Epithelial cell of proximal tubule (primary cell): Measurements from ENCODE around the gene MAGEA2. TPM values are rescaled to one million over a fixed set of nuclear protein-coding genes. Genes with fewer than 3 reads are reported as not detected.
"Not testable (repeated sequence)": the region's sequence is repeated elsewhere in the genome, so short reads cannot be mapped to it uniquely, and the experiment has no call there.

ENCODE experiments used
- DNase-seq: peaks from one replicate; pipeline ENCODE4 v3.0.0-alpha.2; 2011; ENCODE audit warnings: low read depth
- H3K4me3 ChIP-seq: 2 replicates; pipeline ENCODE4 v1.5.1; 2011; ENCODE audit warnings: low read depth, mild to moderate bottlenecking, low read length
- total RNA-seq: library from RNA; depleted of rRNA; stranded (reverse); fragments of >200 nt; gene quantifications from 2 replicates; pipeline ENCODE4 v1.2.3, GENCODE V29; 2015
- TF ChIP-seq, protein P1 (sequence below): conservative IDR thresholded peaks from 2 replicates; pipeline ENCODE4 v1.5.1; 2012; ENCODE audit warnings: low read depth, mild to moderate bottlenecking, low read length

The MAGEA2 gene
- not detected in 2 replicates for total RNA-seq

- not testable (repeated sequence) for DNase-seq, H3K4me3 ChIP-seq
Measured at GRCh38 chrX:152753686-152754650, at the start of gene MAGEA2. Gene MAGEA2 (minus strand): TSS chrX:152753842. CDS start chrX:152751363, 2,479 bp downstream.

- H3K4me3 ChIP-seq: no peak overlapping the region
- TF ChIP-seq, protein P1, sequence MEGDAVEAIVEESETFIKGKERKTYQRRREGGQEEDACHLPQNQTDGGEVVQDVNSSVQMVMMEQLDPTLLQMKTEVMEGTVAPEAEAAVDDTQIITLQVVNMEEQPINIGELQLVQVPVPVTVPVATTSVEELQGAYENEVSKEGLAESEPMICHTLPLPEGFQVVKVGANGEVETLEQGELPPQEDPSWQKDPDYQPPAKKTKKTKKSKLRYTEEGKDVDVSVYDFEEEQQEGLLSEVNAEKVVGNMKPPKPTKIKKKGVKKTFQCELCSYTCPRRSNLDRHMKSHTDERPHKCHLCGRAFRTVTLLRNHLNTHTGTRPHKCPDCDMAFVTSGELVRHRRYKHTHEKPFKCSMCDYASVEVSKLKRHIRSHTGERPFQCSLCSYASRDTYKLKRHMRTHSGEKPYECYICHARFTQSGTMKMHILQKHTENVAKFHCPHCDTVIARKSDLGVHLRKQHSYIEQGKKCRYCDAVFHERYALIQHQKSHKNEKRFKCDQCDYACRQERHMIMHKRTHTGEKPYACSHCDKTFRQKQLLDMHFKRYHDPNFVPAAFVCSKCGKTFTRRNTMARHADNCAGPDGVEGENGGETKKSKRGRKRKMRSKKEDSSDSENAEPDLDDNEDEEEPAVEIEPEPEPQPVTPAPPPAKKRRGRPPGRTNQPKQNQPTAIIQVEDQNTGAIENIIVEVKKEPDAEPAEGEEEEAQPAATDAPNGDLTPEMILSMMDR: no peak
- no peak for DNase-seq
Measured at GRCh38 chrX:152798945-152799344, 45.3 kb upstream of the MAGEA2 start.

DNA sequence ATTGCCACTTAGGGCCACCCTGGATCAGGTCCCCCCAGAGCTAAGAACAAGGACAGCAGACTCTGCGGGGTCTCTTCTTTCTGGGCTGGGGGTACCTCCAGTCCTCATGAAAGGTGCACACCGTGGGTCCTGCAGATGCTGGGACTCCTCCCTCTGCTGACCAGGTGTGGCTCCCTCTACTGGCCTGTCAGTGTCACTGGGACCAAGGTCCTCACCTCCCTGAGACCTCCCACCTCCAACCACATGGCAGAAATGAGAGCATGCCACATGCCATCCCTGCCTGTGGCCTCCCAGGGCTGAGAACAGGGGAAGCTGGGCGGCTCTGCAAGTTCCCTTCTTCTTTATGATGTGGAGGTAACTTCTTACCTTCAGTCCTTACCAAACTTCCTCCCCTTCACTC lies 33.4 kb upstream of the MAGEA2 start:
- not testable (repeated sequence) for DNase-seq, H3K4me3 ChIP-seq

- H3K4me3 ChIP-seq, DNase-seq: not testable (repeated sequence)
Measured at GRCh38 chrX:152769549-152770289, 16.1 kb upstream of the MAGEA2 start, which contains the start of gene MAGEA6. Gene MAGEA6 (minus strand): TSS chrX:152769689. CDS start chrX:152767650, 2,039 bp downstream.

- not testable (repeated sequence) for H3K4me3 ChIP-seq, DNase-seq
Measured at GRCh38 chrX:152766562-152766961, 12.9 kb upstream of the MAGEA2 start.

DNA sequence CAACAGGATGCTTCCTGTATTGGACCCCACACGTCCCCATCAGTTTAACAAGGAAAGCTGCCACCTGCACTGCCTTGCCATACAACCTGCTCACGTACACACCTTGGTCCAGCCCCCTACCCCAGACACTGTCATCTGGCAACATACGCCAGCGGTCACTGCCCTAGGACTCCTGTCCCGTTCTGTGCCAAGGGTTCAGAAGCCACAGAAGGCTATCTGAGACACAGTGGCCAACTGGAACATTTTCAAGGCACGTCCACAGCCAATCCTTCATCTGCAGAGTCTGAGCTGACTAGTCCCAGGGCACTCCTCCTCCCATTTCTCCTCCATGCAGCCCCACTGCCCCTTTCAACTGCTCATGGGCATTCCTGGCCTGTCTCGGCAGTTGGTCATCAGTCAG lies 7.9 kb upstream of the MAGEA2 start:
- not testable (repeated sequence) for DNase-seq

DNA sequence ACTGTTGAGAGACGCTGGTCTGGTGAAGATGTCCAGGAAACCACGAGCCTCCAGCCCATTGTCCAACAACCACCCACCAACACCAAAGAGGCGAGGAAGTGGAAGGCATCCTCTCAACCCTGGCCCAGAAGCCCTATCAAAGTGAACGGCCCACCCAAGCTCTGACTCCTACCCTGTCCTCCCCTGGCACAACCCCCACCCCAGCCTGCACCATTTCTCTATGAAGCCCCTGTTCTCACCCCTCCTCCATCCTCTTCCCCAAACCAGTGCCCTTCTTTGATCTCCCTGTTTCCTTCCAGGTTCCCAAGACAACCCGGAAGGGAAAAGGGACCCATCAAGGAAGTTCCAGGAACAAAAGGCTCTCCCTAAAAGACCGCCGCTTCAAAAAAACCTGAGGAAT lies 5.9 kb upstream of the MAGEA2 start:
- H3K4me3 ChIP-seq, DNase-seq: not testable (repeated sequence)

More for the DNA sequence above, 7.9 kb upstream of the MAGEA2 start:
- H3K4me3 ChIP-seq: not testable (repeated sequence)

DNA sequence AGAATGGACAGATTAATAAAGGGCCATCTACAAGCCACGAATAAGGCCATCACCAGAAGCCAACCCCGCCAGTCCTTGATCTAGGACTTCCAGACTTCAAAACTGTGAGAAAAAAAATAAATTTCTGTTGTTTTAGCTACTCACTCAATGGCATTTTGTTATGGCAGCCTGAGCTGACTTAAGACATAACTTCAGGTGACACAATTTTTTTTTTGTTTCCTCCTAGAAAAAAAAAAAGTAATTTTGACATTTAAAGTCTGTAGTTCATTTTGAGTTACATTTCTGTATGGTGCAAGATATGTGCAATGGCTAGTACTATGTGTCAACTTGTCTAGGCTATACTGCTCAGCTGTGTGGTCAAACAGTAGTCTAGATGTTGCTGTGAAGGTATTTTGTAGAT lies 5.3 kb upstream of the MAGEA2 start, which contains the start of gene CSAG3:
Gene CSAG3 (plus strand): TSS at position 301 of the 400 bp plus-strand sequence.
- not testable (repeated sequence) for H3K4me3 ChIP-seq, DNase-seq

DNA sequence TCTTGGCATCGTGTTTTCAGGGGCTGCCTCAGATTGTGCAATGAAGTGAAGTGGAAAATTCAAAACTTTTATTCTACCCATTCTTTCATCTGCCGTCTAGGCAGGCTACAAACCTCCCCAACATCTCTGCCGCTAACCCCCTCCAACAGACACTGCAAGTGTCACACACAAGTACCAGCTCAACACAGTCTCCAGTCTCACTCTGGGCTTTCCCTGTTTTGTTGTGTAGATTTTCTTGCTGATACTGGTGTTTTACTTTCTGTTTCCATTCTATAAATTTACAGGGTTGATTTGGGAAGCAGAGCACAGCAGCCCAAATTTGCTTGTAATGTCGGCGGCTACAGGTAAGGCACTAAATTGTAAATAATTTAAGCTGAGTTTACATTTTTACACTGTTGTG lies 1.2 kb upstream of the MAGEA2 start:
- DNase-seq, H3K4me3 ChIP-seq: not testable (repeated sequence)

GRCh38 chrX:152738560-152738959 lies 15.1 kb downstream of the MAGEA2 start:
- no peak for DNase-seq
- no peak overlapping the region for H3K4me3 ChIP-seq
- TF ChIP-seq, protein P1: no peak

- DNase-seq, H3K4me3 ChIP-seq: not testable (repeated sequence)
Measured at GRCh38 chrX:152736528-152736927, 17.1 kb downstream of the MAGEA2 start.
